ENCODE results near the gene NPBWR2. TPM values are rescaled to one million over a fixed set of nuclear protein-coding genes. Genes with fewer than 3 reads are reported as not detected.
"Not testable (repeated sequence)": the region's sequence is repeated elsewhere in the genome, so short reads cannot be mapped to it uniquely, and the experiment has no call there.

Gene NPBWR2
- total RNA-seq, 4 donors from 2014 or later, result not detected

DNA sequence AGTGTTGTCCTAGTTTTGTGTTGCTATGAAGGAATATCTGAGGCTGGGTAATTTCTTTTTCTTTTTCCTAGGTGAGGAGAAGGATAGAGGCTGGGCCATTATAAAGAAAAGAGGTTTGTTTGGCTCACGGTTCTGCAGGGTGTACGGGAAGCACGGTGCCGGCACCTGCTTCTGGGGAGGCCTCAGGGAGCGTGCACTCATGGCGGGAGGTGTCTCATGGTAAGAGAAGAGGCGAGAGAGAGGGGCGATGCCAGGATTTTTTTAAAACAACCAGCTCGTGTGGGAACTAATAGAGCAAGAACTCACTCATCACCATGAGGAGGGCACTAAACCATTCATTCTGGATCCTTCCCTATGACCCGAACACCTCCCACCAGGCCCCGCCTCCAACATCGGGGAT, 14.2 kb upstream of the NPBWR2 start:
- Histone ChIP-seq H3K4me3 (no peak overlapping the region), H3K27me3 (peaks cover 36% of the 10 kb centered on the region), H3K4me1 (peaks cover 0 to 5% (median 2%) of the 10 kb centered on the region in 4 donors), H3K27ac (no peak overlapping the region), H3K9me3 (no peaks in the 10 kb centered on the region), H3K36me3 (no peaks in the 10 kb centered on the region)
- 77 to 82% methylated on average over 3 to 12 of the region's 12 CpGs for WGBS, 2 donors (ENCODE audit: low coverage in 1 of 2)
- no peak for DNase-seq
- in situ Hi-C loops (cut with MboI; ENCODE audit: low pct_ligation_motif_present in 1 of 4, low pct_unique_long_range_greater_than_20kb in 1 of 4, low sequenced_read_pairs in 3 of 4) (no loop called here), intact Hi-C loops (cut with DNase I; ENCODE audit: low total_unique reads) (no loop called here)
- TF ChIP-seq EP300 (IDR thresholded peaks at IDR 0.05; ENCODE audit: low read depth), result no peak
- no peak for TF ChIP-seq CTCF (IDR thresholded peaks at IDR 0.05)
- TF ChIP-seq POLR2A (IDR thresholded peaks at IDR 0.05), result no peak
- TF ChIP-seq POLR2AphosphoS5 (IDR thresholded peaks at IDR 0.05), result no peak

DNA sequence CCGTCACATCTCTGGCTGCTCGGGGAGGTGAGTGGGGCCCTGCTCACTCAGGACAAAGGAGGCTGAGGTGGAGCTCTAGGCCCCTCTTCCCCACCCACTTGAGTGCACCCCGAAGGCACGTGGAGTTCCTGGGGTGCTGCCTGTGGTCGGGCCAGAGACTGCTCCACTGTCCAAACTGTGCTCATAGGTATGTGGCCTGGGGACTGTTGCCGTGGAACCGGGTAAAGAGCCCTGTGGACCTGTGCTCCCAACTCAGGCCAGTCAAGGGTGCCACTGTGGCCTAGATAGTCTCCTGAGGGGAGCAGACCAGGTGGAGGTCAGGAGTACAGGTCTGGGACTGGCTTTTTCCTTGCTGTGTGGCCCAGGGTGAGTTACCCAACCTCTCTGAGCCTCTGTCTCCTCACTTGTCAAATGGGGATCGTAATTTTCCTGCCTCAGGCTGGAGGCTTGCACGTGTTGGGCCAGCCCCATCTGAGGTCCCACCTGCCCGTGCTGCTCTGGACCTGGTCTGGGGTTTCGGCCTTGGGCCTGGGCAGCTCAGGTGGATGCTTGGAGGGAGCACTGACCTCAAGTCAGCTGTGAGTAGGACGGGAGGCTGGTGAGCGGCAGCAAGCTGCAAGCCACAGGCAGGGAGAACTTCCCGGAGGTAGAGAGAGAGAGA, 12.4 kb upstream of the NPBWR2 start:
- H3K4me1 ChIP-seq, result peaks cover 0 to 5% (median 2%) of the 10 kb centered on the region in 4 donors
- TF ChIP-seq EP300 (IDR thresholded peaks at IDR 0.05; ENCODE audit: low read depth) (no peak), POLR2A (IDR thresholded peaks at IDR 0.05) (no peak), POLR2AphosphoS5 (IDR thresholded peaks at IDR 0.05) (no peak), CTCF (IDR thresholded peaks at IDR 0.05) (no peak)
- intact Hi-C loops (cut with DNase I; ENCODE audit: low total_unique reads) (no loop called here), in situ Hi-C loops (cut with MboI; ENCODE audit: low pct_ligation_motif_present in 1 of 4, low pct_unique_long_range_greater_than_20kb in 1 of 4, low sequenced_read_pairs in 3 of 4) (no loop called here)
- no peak overlapping the region for H3K27ac ChIP-seq
- peaks cover 33% of the 10 kb centered on the region for H3K27me3 ChIP-seq
- 64% methylated on average over 12 of the region's 14 CpGs; no CpG with 5 or more reads in 1 of the 2 donors for WGBS, 2 donors (ENCODE audit: low coverage in 1 of 2)
- no peaks in the 10 kb centered on the region for H3K9me3 ChIP-seq
- H3K36me3 ChIP-seq, result no peaks in the 10 kb centered on the region
- no peak for DNase-seq
- peak overlapping the region in 1 of 4 donors; percentile 24 for H3K4me3 ChIP-seq

DNA sequence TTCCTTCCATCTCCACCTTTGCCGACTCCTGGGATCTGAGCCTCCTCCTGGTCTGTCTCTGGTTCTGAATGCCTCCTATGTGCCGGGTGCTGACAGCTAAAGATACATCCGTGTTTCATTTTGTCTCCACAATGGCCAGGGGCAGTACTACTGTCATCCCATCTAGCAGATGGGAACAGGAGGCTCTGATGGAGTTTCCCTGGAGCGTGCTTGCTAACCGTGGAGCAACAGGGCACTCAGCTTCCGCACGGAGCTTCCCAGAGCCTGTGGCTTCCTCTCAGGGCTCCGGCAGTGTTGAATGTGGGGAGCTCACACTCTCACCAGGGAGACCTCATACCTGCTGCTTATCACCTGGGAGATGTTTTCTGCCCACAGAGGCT, 11.9 kb upstream of the NPBWR2 start:
- in situ Hi-C loops (cut with MboI; ENCODE audit: low pct_ligation_motif_present in 1 of 4, low pct_unique_long_range_greater_than_20kb in 1 of 4, low sequenced_read_pairs in 3 of 4) (no loop called here), intact Hi-C loops (cut with DNase I; ENCODE audit: low total_unique reads) (no loop called here)
- Histone ChIP-seq H3K9me3 (no peaks in the 10 kb centered on the region), H3K27me3 (peaks cover 29% of the 10 kb centered on the region), H3K27ac (no peak overlapping the region), H3K4me3 (no peak overlapping the region), H3K4me1 (peaks cover 0 to 5% (median 2%) of the 10 kb centered on the region in 4 donors), H3K36me3 (no peaks in the 10 kb centered on the region)
- no peak for DNase-seq
- TF ChIP-seq POLR2AphosphoS5 (IDR thresholded peaks at IDR 0.05), result no peak
- TF ChIP-seq POLR2A (IDR thresholded peaks at IDR 0.05), result no peak
- no peak for TF ChIP-seq CTCF (IDR thresholded peaks at IDR 0.05)
- TF ChIP-seq EP300 (IDR thresholded peaks at IDR 0.05; ENCODE audit: low read depth), result no peak
- WGBS, 2 donors (ENCODE audit: low coverage in 1 of 2), result 64% methylated on average over 6 of the region's 8 CpGs; no CpG with 5 or more reads in 1 of the 2 donors

GRCh38 chr20:64117432-64117777, 10.0 kb upstream of the NPBWR2 start:
- intact Hi-C loops (cut with DNase I; ENCODE audit: low total_unique reads); H3K9me3 ChIP-seq; H3K4me1 ChIP-seq; in situ Hi-C loops (cut with MboI; ENCODE audit: low pct_ligation_motif_present in 1 of 4, low pct_unique_long_range_greater_than_20kb in 1 of 4, low sequenced_read_pairs in 3 of 4); H3K36me3 ChIP-seq; H3K4me3 ChIP-seq; H3K27ac ChIP-seq; DNase-seq: not testable (repeated sequence)
- 80% methylated on average over 1 of the region's 6 CpGs; no CpG with 5 or more reads in 1 of the 2 donors for WGBS, 2 donors (ENCODE audit: low coverage in 1 of 2)
- H3K27me3 ChIP-seq, result peaks cover 18% of the 10 kb centered on the region

Data from transverse colon (tissue), 4 donors.